ENCODE results near the gene COL25A1.

The COL25A1 gene

GRCh38 chr4:108906006-108906405 is 396.5 kb downstream of the COL25A1 start:
- DNase-seq: no peak
- no peaks in the 10 kb centered on the region for H3K4me1 Mint-ChIP-seq
- H3K27me3 Mint-ChIP-seq: peaks cover 2% of the 10 kb centered on the region
- no peak overlapping the region for H3K4me3 Mint-ChIP-seq
- H3K9me3 Mint-ChIP-seq: no peaks in the 10 kb centered on the region
- no peaks in the 10 kb centered on the region for H3K36me3 Mint-ChIP-seq (ENCODE audit: low read depth)
- ATAC-seq: no peak
- no peak overlapping the region for H3K27ac Mint-ChIP-seq

GRCh38 chr4:108903464-108904221 is 398.8 kb downstream of the COL25A1 start:
- H3K27ac Mint-ChIP-seq: no peak overlapping the region
- H3K27me3 Mint-ChIP-seq: peaks cover under 1% of the 10 kb centered on the region
- no peak for DNase-seq
- H3K4me3 Mint-ChIP-seq: no peak overlapping the region
- H3K36me3 Mint-ChIP-seq (ENCODE audit: low read depth): no peaks in the 10 kb centered on the region
- no peaks in the 10 kb centered on the region for H3K9me3 Mint-ChIP-seq
- H3K4me1 Mint-ChIP-seq: no peaks in the 10 kb centered on the region
- ATAC-seq: no peak

GRCh38 chr4:108902769-108903168 is 399.7 kb downstream of the COL25A1 start:
- DNase-seq: no peak
- Mint-ChIP-seq H3K27me3 (no peaks in the 10 kb centered on the region), H3K9me3 (no peaks in the 10 kb centered on the region), H3K4me1 (no peaks in the 10 kb centered on the region), H3K4me3 (no peak overlapping the region), H3K27ac (no peak overlapping the region), H3K36me3 (ENCODE audit: low read depth) (no peaks in the 10 kb centered on the region)
- ATAC-seq: no peak

GRCh38 chr4:108901291-108901690 is 401.2 kb downstream of the COL25A1 start:
- ATAC-seq: no peak
- DNase-seq: no peak
- no peak overlapping the region for H3K4me3 Mint-ChIP-seq

GRCh38 chr4:108900018-108900580 is 402.4 kb downstream of the COL25A1 start:
- Mint-ChIP-seq H3K27ac (no peak overlapping the region), H3K4me3 (no peak overlapping the region), H3K27me3 (no peaks in the 10 kb centered on the region), H3K36me3 (ENCODE audit: low read depth) (no peaks in the 10 kb centered on the region), H3K9me3 (no peaks in the 10 kb centered on the region), H3K4me1 (no peaks in the 10 kb centered on the region)
- ATAC-seq: no peak
- no peak for DNase-seq

More at GRCh38 chr4:108901291-108901690, 401.2 kb downstream of the COL25A1 start:
- H3K27me3 Mint-ChIP-seq: no peaks in the 10 kb centered on the region
- no peaks in the 10 kb centered on the region for H3K4me1 Mint-ChIP-seq
- H3K27ac Mint-ChIP-seq: no peak overlapping the region
- no peaks in the 10 kb centered on the region for H3K9me3 Mint-ChIP-seq
- H3K36me3 Mint-ChIP-seq (ENCODE audit: low read depth): no peaks in the 10 kb centered on the region

- Mint-ChIP-seq H3K27ac (no peak overlapping the region), H3K4me1 (no peaks in the 10 kb centered on the region), H3K9me3 (no peaks in the 10 kb centered on the region), H3K27me3 (no peaks in the 10 kb centered on the region), H3K4me3 (no peak overlapping the region), H3K36me3 (ENCODE audit: low read depth) (no peaks in the 10 kb centered on the region)
- DNase-seq: no peak
- no peak for ATAC-seq
Measured at GRCh38 chr4:108893468-108893867, 409.0 kb downstream of the COL25A1 start.

- H3K27me3 Mint-ChIP-seq: no peaks in the 10 kb centered on the region
- DNase-seq (no peak), ATAC-seq (no peak)
- no peaks in the 10 kb centered on the region for H3K9me3 Mint-ChIP-seq
- no peak overlapping the region for H3K27ac Mint-ChIP-seq
- no peaks in the 10 kb centered on the region for H3K4me1 Mint-ChIP-seq
- H3K4me3 Mint-ChIP-seq: no peak overlapping the region
- no peaks in the 10 kb centered on the region for H3K36me3 Mint-ChIP-seq (ENCODE audit: low read depth)
Measured at GRCh38 chr4:108891896-108892590, 410.4 kb downstream of the COL25A1 start.

GRCh38 chr4:108890484-108890881 is 412.0 kb downstream of the COL25A1 start:
- Mint-ChIP-seq H3K27me3 (no peaks in the 10 kb centered on the region), H3K36me3 (ENCODE audit: low read depth) (no peaks in the 10 kb centered on the region), H3K27ac (no peak overlapping the region), H3K4me1 (no peaks in the 10 kb centered on the region), H3K4me3 (no peak overlapping the region), H3K9me3 (no peaks in the 10 kb centered on the region)
- ATAC-seq (no peak), DNase-seq (no peak)

- Mint-ChIP-seq H3K27ac (no peak overlapping the region), H3K36me3 (ENCODE audit: low read depth) (no peaks in the 10 kb centered on the region), H3K27me3 (no peaks in the 10 kb centered on the region), H3K4me3 (no peak overlapping the region), H3K9me3 (no peaks in the 10 kb centered on the region), H3K4me1 (no peaks in the 10 kb centered on the region)
- DNase-seq (no peak), ATAC-seq (no peak)
Measured at GRCh38 chr4:108889696-108890483, 412.6 kb downstream of the COL25A1 start.

GRCh38 chr4:108888769-108889168 is 413.7 kb downstream of the COL25A1 start:
- ATAC-seq: no peak
- no peaks in the 10 kb centered on the region for H3K4me1 Mint-ChIP-seq
- H3K4me3 Mint-ChIP-seq: no peak overlapping the region
- no peaks in the 10 kb centered on the region for H3K9me3 Mint-ChIP-seq
- no peaks in the 10 kb centered on the region for H3K36me3 Mint-ChIP-seq (ENCODE audit: low read depth)
- no peak for DNase-seq
- H3K27me3 Mint-ChIP-seq: no peaks in the 10 kb centered on the region
- no peak overlapping the region for H3K27ac Mint-ChIP-seq

GRCh38 chr4:108887034-108887433 is 415.4 kb downstream of the COL25A1 start:
- ATAC-seq (no peak), DNase-seq (no peak)
- H3K4me3 Mint-ChIP-seq: no peak overlapping the region
- H3K4me1 Mint-ChIP-seq: no peaks in the 10 kb centered on the region
- H3K9me3 Mint-ChIP-seq: no peaks in the 10 kb centered on the region
- H3K27me3 Mint-ChIP-seq: no peaks in the 10 kb centered on the region
- no peaks in the 10 kb centered on the region for H3K36me3 Mint-ChIP-seq (ENCODE audit: low read depth)
- H3K27ac Mint-ChIP-seq: no peak overlapping the region

GRCh38 chr4:108885211-108885610 is 417.2 kb downstream of the COL25A1 start:
- Mint-ChIP-seq H3K4me3 (no peak overlapping the region), H3K27me3 (no peaks in the 10 kb centered on the region), H3K9me3 (no peaks in the 10 kb centered on the region), H3K27ac (no peak overlapping the region), H3K36me3 (ENCODE audit: low read depth) (no peaks in the 10 kb centered on the region), H3K4me1 (no peaks in the 10 kb centered on the region)
- no peak for ATAC-seq
- DNase-seq: no peak

- Mint-ChIP-seq H3K36me3 (ENCODE audit: low read depth) (no peaks in the 10 kb centered on the region), H3K27me3 (no peaks in the 10 kb centered on the region), H3K27ac (no peak overlapping the region), H3K4me3 (no peak overlapping the region), H3K4me1 (no peaks in the 10 kb centered on the region), H3K9me3 (no peaks in the 10 kb centered on the region)
- DNase-seq (no peak), ATAC-seq (no peak)
Measured at GRCh38 chr4:108884596-108884995, 417.9 kb downstream of the COL25A1 start.

GRCh38 chr4:108881986-108882385 is 420.5 kb downstream of the COL25A1 start:
- Mint-ChIP-seq H3K4me1 (no peaks in the 10 kb centered on the region), H3K9me3 (no peaks in the 10 kb centered on the region), H3K27me3 (no peaks in the 10 kb centered on the region), H3K36me3 (ENCODE audit: low read depth) (no peaks in the 10 kb centered on the region), H3K4me3 (no peak overlapping the region), H3K27ac (no peak overlapping the region)
- ATAC-seq: no peak
- no peak for DNase-seq
